Activated naive CD4-positive, alpha-beta T cell treated with anti-CD3 and anti-CD28 coated beads for 36 hours (primary cell): ENCODE results near the gene SOS2. TPM values are rescaled to one million over a fixed set of nuclear protein-coding genes. Genes with fewer than 3 reads are reported as not detected.
A peak's percentile ranks its signal among the peaks of the same experiment; 100 is the strongest.
"Not testable (repeated sequence)": the region's sequence is repeated elsewhere in the genome, so short reads cannot be mapped to it uniquely, and the experiment has no call there.

ENCODE experiments used
- CTCF ChIA-PET: fragments of 350-600 bp; sonication (Branson Sonifier 250); formaldehyde crosslinking; loops from one replicate; lab custom pipeline; 2021; ENCODE audit warnings: antibody characterized with exemption; lab: Charles Lee
- DNase-seq: peaks from one replicate; pipeline ENCODE4 v3.0.0-alpha.2; 2020
- H3K27ac Mint-ChIP-seq: one replicate; pipeline ENCODE4 v1.8.0; 2021; ENCODE audit warnings: mild to moderate bottlenecking, mixed read lengths
- H3K27me3 Mint-ChIP-seq: one replicate; pipeline ENCODE4 v1.8.0; 2021; ENCODE audit warnings: low read depth, mixed read lengths
- H3K36me3 Mint-ChIP-seq: one replicate; pipeline ENCODE4 v1.8.0; 2021; ENCODE audit warnings: low read depth, mixed read lengths
- H3K4me1 Mint-ChIP-seq: one replicate; pipeline ENCODE4 v1.8.0; 2021; ENCODE audit warnings: low read depth, mixed read lengths
- H3K4me3 Mint-ChIP-seq: one replicate; pipeline ENCODE4 v1.8.0; 2021; ENCODE audit warnings: mild to moderate bottlenecking, moderate library complexity, mixed read lengths
- H3K9me3 Mint-ChIP-seq: one replicate; pipeline ENCODE4 v1.8.0; 2021; ENCODE audit warnings: mixed read lengths
- intact Hi-C: fragments of 100-400 bp; cut with micrococcal nuclease; formaldehyde crosslinking; loops from one replicate; pipeline ENCODE4 v1.15.1; 2023
- total RNA-seq, 2 experiments: library from RNA; stranded (reverse); gene quantifications; one replicate each; pipeline ENCODE4 v1.2.3, GENCODE V29; 2021

Gene SOS2
- total RNA-seq, 2 experiments from 2014 or later, result 20.3 to 22.1 TPM

GRCh38 chr14:50225067-50225973 lies 6.1 kb downstream of the SOS2 start:
- CTCF ChIA-PET, result interaction anchor here (0.7 to 0.8 kb wide), 3 partner anchors 33 to 333 kb away, joined by 3 to 7 read pairs (median 4); no protein-coding TSS in a partner anchor
- Mint-ChIP-seq H3K9me3 (no peaks in the 10 kb centered on the region), H3K36me3 (peaks cover 3% of the 10 kb centered on the region), H3K4me1 (peaks cover 48% of the 10 kb centered on the region), H3K27ac (no peak overlapping the region), H3K27me3 (no peaks in the 10 kb centered on the region), H3K4me3 (no peak overlapping the region)
- intact Hi-C loops, result no loop called here
- DNase-seq, result no peak

- Mint-ChIP-seq H3K4me1 (peaks cover 44% of the 10 kb centered on the region), H3K4me3 (no peak overlapping the region), H3K9me3 (no peaks in the 10 kb centered on the region), H3K27ac (no peak overlapping the region), H3K27me3 (no peaks in the 10 kb centered on the region), H3K36me3 (no peaks in the 10 kb centered on the region)
- CTCF ChIA-PET, result no interaction called here
- intact Hi-C loops, result no loop called here
- no peak for DNase-seq
Observed at GRCh38 chr14:50222055-50222613, 9.2 kb downstream of the SOS2 start.

GRCh38 chr14:50218501-50218900 lies 12.9 kb downstream of the SOS2 start:
- peaks cover 31% of the 10 kb centered on the region for H3K4me1 Mint-ChIP-seq
- DNase-seq, result no peak
- intact Hi-C loops, result no loop called here
- no peaks in the 10 kb centered on the region for H3K9me3 Mint-ChIP-seq
- H3K27ac Mint-ChIP-seq, result no peak overlapping the region
- H3K27me3 Mint-ChIP-seq, result no peaks in the 10 kb centered on the region
- no peaks in the 10 kb centered on the region for H3K36me3 Mint-ChIP-seq
- CTCF ChIA-PET, result no interaction called here
- H3K4me3 Mint-ChIP-seq, result no peak overlapping the region

- intact Hi-C loops, result no loop called here
- H3K36me3 Mint-ChIP-seq, result no peaks in the 10 kb centered on the region
- DNase-seq, result no peak
- H3K27me3 Mint-ChIP-seq, result no peaks in the 10 kb centered on the region
- no peak overlapping the region for H3K4me3 Mint-ChIP-seq
- H3K9me3 Mint-ChIP-seq, result no peaks in the 10 kb centered on the region
- CTCF ChIA-PET, result no interaction called here
- H3K27ac Mint-ChIP-seq, result no peak overlapping the region
- peaks cover 18% of the 10 kb centered on the region for H3K4me1 Mint-ChIP-seq
Observed at GRCh38 chr14:50215416-50215815, 16.0 kb downstream of the SOS2 start.

GRCh38 chr14:50213795-50214194 lies 17.6 kb downstream of the SOS2 start:
- Mint-ChIP-seq H3K4me1 (peaks cover 12% of the 10 kb centered on the region), H3K27me3 (no peaks in the 10 kb centered on the region), H3K4me3 (no peak overlapping the region), H3K36me3 (no peaks in the 10 kb centered on the region), H3K27ac (no peak overlapping the region), H3K9me3 (no peaks in the 10 kb centered on the region)
- CTCF ChIA-PET, result no interaction called here
- DNase-seq, result no peak
- intact Hi-C loops, result no loop called here

- no peak overlapping the region for H3K4me3 Mint-ChIP-seq
- intact Hi-C loops, result no loop called here
- H3K36me3 Mint-ChIP-seq, result no peaks in the 10 kb centered on the region
- no peaks in the 10 kb centered on the region for H3K27me3 Mint-ChIP-seq
- CTCF ChIA-PET, result no interaction called here
- H3K27ac Mint-ChIP-seq, result no peak overlapping the region
- DNase-seq, result no peak
- H3K4me1 Mint-ChIP-seq, result peaks cover 9% of the 10 kb centered on the region
- no peaks in the 10 kb centered on the region for H3K9me3 Mint-ChIP-seq
Observed at GRCh38 chr14:50212726-50213125, 18.7 kb downstream of the SOS2 start.

GRCh38 chr14:50210074-50210473 lies 21.3 kb downstream of the SOS2 start:
- Mint-ChIP-seq H3K27me3 (no peaks in the 10 kb centered on the region), H3K27ac (no peak overlapping the region), H3K4me1 (peaks cover 5% of the 10 kb centered on the region), H3K36me3 (no peaks in the 10 kb centered on the region), H3K9me3 (no peaks in the 10 kb centered on the region), H3K4me3 (no peak overlapping the region)
- CTCF ChIA-PET, result no interaction called here
- intact Hi-C loops, result no loop called here
- no peak for DNase-seq

GRCh38 chr14:50198499-50198898 lies 32.9 kb downstream of the SOS2 start:
- DNase-seq, result no peak
- peaks cover 4% of the 10 kb centered on the region for H3K36me3 Mint-ChIP-seq
- H3K4me3 Mint-ChIP-seq, result no peak overlapping the region
- CTCF ChIA-PET, result interaction anchor here (0.7 to 0.9 kb wide), 2 partner anchors 18 to 368 kb away, joined by 4 to 6 read pairs; no protein-coding TSS in a partner anchor
- no peaks in the 10 kb centered on the region for H3K27me3 Mint-ChIP-seq
- no peaks in the 10 kb centered on the region for H3K9me3 Mint-ChIP-seq
- no peaks in the 10 kb centered on the region for H3K4me1 Mint-ChIP-seq
- H3K27ac Mint-ChIP-seq, result no peak overlapping the region
- intact Hi-C loops, result no loop called here

GRCh38 chr14:50191499-50191898 lies 39.9 kb downstream of the SOS2 start:
- DNase-seq, result no peak
- H3K4me1 Mint-ChIP-seq, result no peaks in the 10 kb centered on the region
- H3K27ac Mint-ChIP-seq, result no peak overlapping the region
- CTCF ChIA-PET, result no interaction called here
- peaks cover 4% of the 10 kb centered on the region for H3K36me3 Mint-ChIP-seq
- intact Hi-C loops, result no loop called here
- no peaks in the 10 kb centered on the region for H3K9me3 Mint-ChIP-seq
- no peaks in the 10 kb centered on the region for H3K27me3 Mint-ChIP-seq
- H3K4me3 Mint-ChIP-seq, result no peak overlapping the region

- no peaks in the 10 kb centered on the region for H3K9me3 Mint-ChIP-seq
- H3K36me3 Mint-ChIP-seq, result peaks cover 8% of the 10 kb centered on the region
- no peak overlapping the region for H3K4me3 Mint-ChIP-seq
- no peaks in the 10 kb centered on the region for H3K27me3 Mint-ChIP-seq
- intact Hi-C loops, result no loop called here
- no peaks in the 10 kb centered on the region for H3K4me1 Mint-ChIP-seq
- no peak overlapping the region for H3K27ac Mint-ChIP-seq
- CTCF ChIA-PET, result no interaction called here
- no peak for DNase-seq
Observed at GRCh38 chr14:50186107-50186506, 45.3 kb downstream of the SOS2 start.

GRCh38 chr14:50173891-50174290 lies 57.5 kb downstream of the SOS2 start:
- CTCF ChIA-PET, result interaction anchor here (0.5 kb wide), 1 partner anchor 626 kb away, joined by 3 read pairs; no protein-coding TSS in a partner anchor
- Mint-ChIP-seq H3K27ac (peak overlapping the region; percentile 41), H3K9me3 (no peaks in the 10 kb centered on the region), H3K4me3 (no peak overlapping the region), H3K27me3 (no peaks in the 10 kb centered on the region), H3K36me3 (peaks cover 6% of the 10 kb centered on the region), H3K4me1 (no peaks in the 10 kb centered on the region)
- DNase-seq, result no peak
- intact Hi-C loops, result no loop called here

- no peaks in the 10 kb centered on the region for H3K9me3 Mint-ChIP-seq
- H3K27me3 Mint-ChIP-seq, result no peaks in the 10 kb centered on the region
- no peaks in the 10 kb centered on the region for H3K4me1 Mint-ChIP-seq
- no peak overlapping the region for H3K27ac Mint-ChIP-seq
- intact Hi-C loops, result no loop called here
- H3K36me3 Mint-ChIP-seq, result peaks cover 5% of the 10 kb centered on the region
- DNase-seq, result no peak
- CTCF ChIA-PET, result no interaction called here
- H3K4me3 Mint-ChIP-seq, result no peak overlapping the region
Observed at GRCh38 chr14:50171895-50172294, 59.5 kb downstream of the SOS2 start.

- H3K4me1 Mint-ChIP-seq, H3K4me3 Mint-ChIP-seq, H3K27me3 Mint-ChIP-seq, DNase-seq, H3K9me3 Mint-ChIP-seq, intact Hi-C loops, H3K36me3 Mint-ChIP-seq: not testable (repeated sequence)
- peak overlapping the region; percentile 24 for H3K27ac Mint-ChIP-seq
- CTCF ChIA-PET, result interaction anchor here (0.6 to 0.7 kb wide), 2 partner anchors 305 to 418 kb away, joined by 3 to 5 read pairs; no protein-coding TSS in a partner anchor
Observed at GRCh38 chr14:50167381-50167780, 64.0 kb downstream of the SOS2 start.
